HG03457 (cell line): ENCODE measurements around the gene CSNK1E.
A peak's percentile ranks its signal among the peaks of the same experiment; 100 is the strongest.

Experiments used
- ATAC-seq: cut with Tn5 transposase; IDR thresholded peaks from one replicate; pipeline ENCODE4 v1.9.1; 2021; ENCODE audit warnings: moderate number of reproducible peaks; ENCODE audit not compliant: unreplicated experiment

The CSNK1E gene

DNA sequence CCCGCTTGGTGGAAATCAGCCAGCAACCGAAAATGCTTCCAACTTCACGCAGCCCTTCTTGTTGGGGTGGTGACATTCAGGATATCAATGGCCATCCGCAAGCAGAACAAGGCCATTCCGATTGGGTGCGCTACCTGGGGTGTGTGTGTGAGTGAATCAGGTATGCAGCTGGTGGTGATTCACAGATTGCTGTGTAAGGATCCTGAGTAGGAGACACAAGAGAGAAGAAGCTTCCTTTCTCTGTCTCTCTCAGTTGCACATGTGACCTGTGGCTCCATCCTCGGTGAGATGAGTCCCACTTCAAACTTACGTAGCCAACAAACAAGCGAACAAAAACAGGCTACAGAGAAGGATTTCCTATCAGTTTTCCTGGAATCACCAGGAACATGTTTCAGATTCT, 34.8 kb downstream of the CSNK1E start:
- ATAC-seq, result no peak

DNA sequence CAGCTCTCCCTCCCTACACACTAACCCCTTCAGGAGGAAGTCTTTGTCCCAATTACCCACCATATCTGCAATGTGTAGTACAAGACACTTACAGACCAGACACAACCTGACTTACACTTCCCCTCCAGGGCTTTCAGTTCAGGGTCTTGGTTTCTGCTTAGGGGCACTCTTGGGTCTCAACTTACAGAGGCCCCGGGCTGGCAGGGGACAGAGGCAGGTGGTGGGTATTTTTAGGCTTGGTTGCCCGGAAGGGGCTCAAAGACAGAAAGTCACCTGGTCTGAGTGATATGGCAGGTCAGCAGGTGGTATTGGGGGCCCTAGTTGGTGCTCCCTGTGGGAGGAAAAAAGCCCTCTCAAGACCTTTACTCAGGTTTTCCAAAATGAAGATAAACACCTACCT, 41.1 kb downstream of the CSNK1E start:
- ATAC-seq, result no peak

GRCh38 chr22:38273135-38273826, 44.0 kb downstream of the CSNK1E start:
- ATAC-seq, result no peak

DNA sequence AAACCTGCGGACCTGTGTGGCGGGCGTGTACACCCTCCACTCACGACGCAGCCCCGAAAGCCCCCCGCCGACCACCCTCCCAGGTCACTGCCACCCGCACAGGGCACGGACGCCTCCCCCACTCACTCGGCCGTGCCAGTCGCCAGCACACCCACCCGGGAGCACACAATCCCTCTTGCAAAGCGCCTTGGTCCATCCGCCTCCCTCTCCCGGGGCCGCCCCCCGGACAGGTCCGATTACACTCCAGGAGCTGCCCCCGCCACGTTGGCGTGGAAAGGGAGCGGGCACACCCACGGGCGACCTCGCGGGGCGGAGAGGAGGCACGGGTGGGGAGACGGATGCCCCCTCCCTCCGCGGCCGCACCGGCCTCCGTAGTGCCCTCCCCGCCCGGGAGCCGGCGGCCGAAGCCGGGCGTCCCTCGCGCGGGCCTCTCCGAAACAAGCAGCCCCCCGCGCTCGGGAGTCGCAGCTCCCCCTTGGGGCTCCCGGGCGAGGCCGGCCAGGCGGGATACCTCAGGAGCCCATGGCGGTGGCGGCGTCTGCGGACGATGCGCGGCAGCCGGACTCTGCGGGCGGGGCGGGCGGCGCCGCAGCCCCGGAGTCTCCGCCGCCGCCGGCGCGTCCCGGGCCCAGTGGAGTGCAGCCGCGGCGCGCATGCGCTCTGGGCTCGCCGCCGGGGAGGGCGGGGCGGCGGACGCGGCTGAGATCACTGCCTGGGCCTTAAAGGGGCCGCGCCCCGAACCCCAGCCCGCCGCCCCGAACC, 44.7 kb downstream of the CSNK1E start, which contains the start of gene TMEM184B:
Gene TMEM184B (minus strand): TSS at position 638 of the 762 bp plus-strand sequence. CDS start 25,049 bp downstream, outside the sequence.
- no peak for ATAC-seq

DNA sequence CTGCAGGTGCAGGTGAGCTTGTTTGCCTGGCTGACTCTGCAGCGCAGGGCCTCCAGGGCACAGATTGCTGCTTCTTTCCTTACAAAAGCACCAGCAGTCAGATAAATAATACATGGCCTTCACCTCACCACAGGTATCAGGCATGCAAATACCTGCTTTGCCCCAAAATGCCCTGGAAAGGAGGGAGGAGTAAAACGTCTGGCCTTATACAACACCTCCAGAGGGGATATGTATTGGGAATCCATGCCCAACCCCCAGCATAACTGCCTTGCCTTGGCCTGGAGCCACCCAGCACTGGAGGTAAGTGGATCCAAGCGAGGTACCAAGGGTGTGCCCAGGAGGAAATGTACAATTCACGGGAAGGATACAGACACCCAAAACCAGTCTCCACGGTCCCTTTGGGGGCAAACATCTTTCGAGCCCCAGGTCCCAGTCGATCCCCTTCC, 45.3 kb downstream of the CSNK1E start:
- no peak for ATAC-seq

- ATAC-seq, result no peak
Measured at GRCh38 chr22:38271101-38271500, 46.1 kb downstream of the CSNK1E start.

DNA sequence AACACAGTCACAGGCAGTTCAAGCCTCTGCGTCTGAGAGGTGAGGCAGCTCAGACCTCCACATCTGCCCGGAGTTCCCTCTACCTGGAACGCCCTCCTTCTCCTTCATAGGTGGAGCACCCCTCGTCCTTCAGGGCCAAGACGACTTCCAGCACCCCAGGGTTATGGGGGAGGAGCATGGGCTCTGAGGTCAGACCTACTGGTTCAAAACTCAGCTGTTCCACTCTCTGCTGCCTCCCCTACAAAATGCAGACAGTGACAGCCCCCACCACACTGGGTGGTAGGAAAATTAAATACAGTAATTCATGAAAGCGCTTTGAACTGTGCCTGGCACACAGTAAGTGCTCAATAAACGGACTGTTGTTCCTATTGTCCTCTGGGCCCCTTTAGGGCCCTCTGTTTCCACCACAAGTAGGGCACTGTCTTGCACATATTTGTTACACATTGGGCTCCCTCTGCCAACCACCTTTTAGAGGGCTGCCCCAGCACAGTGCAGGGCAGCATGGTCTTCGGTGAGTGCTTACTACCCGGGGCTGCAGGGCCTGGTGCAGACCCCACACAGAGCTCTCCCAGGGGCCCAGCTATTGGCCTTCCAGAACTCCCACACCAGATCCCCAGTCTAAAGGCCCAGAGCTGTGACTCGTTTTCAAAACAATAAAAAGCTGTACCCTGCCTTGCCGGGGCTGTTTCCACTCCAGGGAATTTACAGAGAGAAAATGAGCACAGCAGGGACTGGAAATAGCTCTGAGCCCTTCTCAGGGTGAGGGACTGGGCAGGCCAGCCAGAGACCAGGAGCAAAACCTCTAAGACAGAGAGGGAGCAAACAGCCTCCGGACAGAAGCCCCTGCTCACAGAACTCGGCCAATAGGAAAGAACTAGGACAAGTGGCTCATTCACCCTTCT, 46.9 kb downstream of the CSNK1E start:
- ATAC-seq, result no peak

DNA sequence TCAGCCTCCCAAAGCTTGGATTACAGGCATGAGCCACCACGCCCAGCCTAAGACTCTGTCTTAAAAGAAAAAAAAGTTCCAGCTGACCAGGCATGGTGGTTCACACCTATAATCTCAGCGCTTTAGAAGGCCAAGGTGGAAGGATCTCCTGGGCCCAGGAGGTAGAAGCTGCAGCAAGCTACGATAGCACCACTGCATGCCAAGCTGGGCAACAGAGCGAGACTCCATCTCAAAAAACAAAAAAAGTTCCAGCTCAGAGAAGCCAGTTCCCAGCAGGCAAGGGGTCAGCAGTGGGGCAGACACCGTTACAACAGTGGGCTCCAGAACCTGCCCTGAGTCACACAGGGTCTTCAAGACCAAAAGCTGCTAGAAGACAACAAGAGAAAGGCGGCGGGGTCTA, 47.8 kb downstream of the CSNK1E start:
- ATAC-seq, result no peak

- ATAC-seq, result no peak
Measured at GRCh38 chr22:38267086-38267485, 50.1 kb downstream of the CSNK1E start.

GRCh38 chr22:38266120-38266519, 51.1 kb downstream of the CSNK1E start:
- ATAC-seq, result no peak

DNA sequence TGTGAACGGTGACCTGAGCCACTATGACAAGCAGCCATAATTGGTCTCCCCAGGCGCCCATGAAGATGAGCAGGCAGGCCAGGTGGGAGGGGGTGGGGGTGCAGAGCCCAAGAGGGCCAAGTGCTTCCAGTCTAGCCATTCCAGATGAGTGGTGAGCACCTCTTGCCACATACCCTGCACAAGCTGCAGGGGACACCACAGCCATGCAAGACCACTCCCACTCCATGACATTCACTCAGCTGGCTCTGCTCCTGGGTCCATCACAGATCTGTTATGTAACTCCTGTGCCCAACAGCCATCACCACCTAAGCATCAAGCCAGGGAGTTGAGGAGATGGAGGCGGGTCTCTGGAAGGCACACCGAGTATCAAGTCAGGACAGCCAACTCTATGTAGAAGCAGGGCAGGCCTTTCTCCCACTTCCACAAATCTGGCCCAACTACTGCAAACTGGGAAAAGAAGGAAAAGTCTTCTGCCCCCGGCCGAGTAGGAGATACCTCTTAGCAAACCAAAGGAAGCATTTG, 52.9 kb downstream of the CSNK1E start:
- no peak for ATAC-seq

- ATAC-seq, result no peak
Measured at GRCh38 chr22:38262051-38262795, 55.0 kb downstream of the CSNK1E start.

- peak; percentile 8 for ATAC-seq
Measured at GRCh38 chr22:38260761-38261681, 56.2 kb downstream of the CSNK1E start.

GRCh38 chr22:38259370-38259769, 57.9 kb downstream of the CSNK1E start:
- no peak for ATAC-seq

DNA sequence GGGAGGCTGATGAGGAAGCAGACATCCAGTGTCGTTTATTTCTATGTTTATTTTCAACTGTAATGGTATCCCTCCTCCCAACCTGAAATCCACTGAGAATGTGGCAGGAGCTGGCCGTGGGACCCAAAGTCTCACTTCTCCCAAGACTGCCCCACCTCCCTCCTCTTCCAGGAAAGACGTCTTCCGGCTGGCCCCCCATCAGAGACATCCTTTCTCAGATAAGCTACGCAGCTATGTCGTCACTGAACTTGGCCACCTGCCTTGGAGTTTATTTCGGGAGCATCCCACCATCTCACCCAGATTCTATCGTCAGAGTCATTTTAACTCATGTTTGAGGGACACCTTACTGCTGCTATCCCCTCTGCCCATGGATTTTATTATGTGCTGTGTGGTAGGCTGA, 58.3 kb downstream of the CSNK1E start:
- ATAC-seq, result no peak

- ATAC-seq, result no peak
Measured at GRCh38 chr22:38257650-38258250, 59.5 kb downstream of the CSNK1E start.

GRCh38 chr22:38257181-38257580, 60.1 kb downstream of the CSNK1E start:
- ATAC-seq, result no peak

DNA sequence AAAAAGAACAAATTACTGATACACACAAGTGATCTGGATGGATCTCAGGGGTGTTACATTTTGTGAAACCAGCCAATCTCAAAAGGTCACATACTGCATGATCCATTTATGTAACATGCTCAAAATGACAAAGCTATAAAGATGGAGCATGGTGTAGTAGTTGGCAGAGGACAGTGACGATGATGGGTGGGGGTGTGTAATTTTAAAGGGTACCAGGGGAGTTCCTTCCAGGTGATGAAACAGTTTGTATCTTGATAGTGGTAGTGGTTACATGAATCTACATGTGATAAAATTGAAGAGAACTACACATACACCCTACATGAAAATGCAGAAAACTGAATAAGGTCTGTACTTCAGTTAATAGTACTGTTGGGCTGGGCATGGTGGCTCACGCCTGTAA, 61.5 kb downstream of the CSNK1E start:
- no peak for ATAC-seq

- no peak for ATAC-seq
Measured at GRCh38 chr22:38251341-38251692, 65.9 kb downstream of the CSNK1E start.
